ENCODE measurements around the gene C22orf42. TPM values are rescaled to one million over a fixed set of nuclear protein-coding genes. Genes with fewer than 3 reads are reported as not detected.

C22orf42 gene
- total and polyA plus RNA-seq, 2 experiments from 2014 or later, result not detected

GRCh38 chr22:32206774-32207758 lies 48.0 kb upstream of the C22orf42 start:
- H3K4me3 ChIP-seq, result no peak overlapping the region

GRCh38 chr22:32205974-32206773 lies 47.1 kb upstream of the C22orf42 start:
- no peak overlapping the region for H2AFZ ChIP-seq
- WGBS (ENCODE audit: low lambda C conversion rate, missing lambda C conversion rate), result 77% methylated on average over 19 of the region's 30 CpGs
- peaks cover 3% of the 10 kb centered on the region for H3K4me1 ChIP-seq (ENCODE audit: insufficient read depth)
- no peaks in the 10 kb centered on the region for H3K9me2 ChIP-seq (replicated peaks; ENCODE audit: insufficient read depth)
- TF ChIP-seq CTCF (IDR thresholded peaks at IDR 0.05; ENCODE audit: poor library complexity) (no peak), EZH2phosphoT487 (IDR thresholded peaks at IDR 0.05; ENCODE audit: low read depth, severe bottlenecking, unreplicated experiment) (no peak), EZH2 (IDR thresholded peaks at IDR 0.05; ENCODE audit: borderline replicate concordance) (no peak)
- peaks cover 8% of the 10 kb centered on the region for H3K27me3 ChIP-seq
- H3K4me2 ChIP-seq, result peak overlapping the region; percentile 79
- H4K20me1 ChIP-seq (ENCODE audit: insufficient read depth, poor library complexity, severe bottlenecking), result no peaks in the 10 kb centered on the region
- no peak overlapping the region for H3K4me3 ChIP-seq
- H3K36me3 ChIP-seq (replicated peaks; ENCODE audit: insufficient read depth, low read depth), result no peaks in the 10 kb centered on the region
- DNase-seq (ENCODE audit: low spot score), result no peak
- H3K27ac ChIP-seq, result no peak overlapping the region
- H3K9me3 ChIP-seq (ENCODE audit: low read depth), result no peaks in the 10 kb centered on the region
- no peaks in the 10 kb centered on the region for H3K79me2 ChIP-seq

More at GRCh38 chr22:32206774-32207758, 48.0 kb upstream of the C22orf42 start:
- peak; percentile 39 for DNase-seq (ENCODE audit: low spot score)
- 64% methylated on average over 18 of the region's 22 CpGs for WGBS (ENCODE audit: low lambda C conversion rate, missing lambda C conversion rate)
- no peak overlapping the region for H2AFZ ChIP-seq
- peaks cover 8% of the 10 kb centered on the region for H3K27me3 ChIP-seq
- H3K9me3 ChIP-seq (ENCODE audit: low read depth), result no peaks in the 10 kb centered on the region
- H3K79me2 ChIP-seq, result no peaks in the 10 kb centered on the region
- TF ChIP-seq EZH2phosphoT487 (IDR thresholded peaks at IDR 0.05; ENCODE audit: low read depth, severe bottlenecking, unreplicated experiment) (no peak), CTCF (IDR thresholded peaks at IDR 0.05; ENCODE audit: poor library complexity) (peak; percentile 37)
- H3K4me1 ChIP-seq (ENCODE audit: insufficient read depth), result peaks cover 3% of the 10 kb centered on the region
- no peak overlapping the region for H3K4me2 ChIP-seq
- no peaks in the 10 kb centered on the region for H3K36me3 ChIP-seq (replicated peaks; ENCODE audit: insufficient read depth, low read depth)
- H3K9me2 ChIP-seq (replicated peaks; ENCODE audit: insufficient read depth), result no peaks in the 10 kb centered on the region
- no peaks in the 10 kb centered on the region for H4K20me1 ChIP-seq (ENCODE audit: insufficient read depth, poor library complexity, severe bottlenecking)
- no peak overlapping the region for H3K27ac ChIP-seq

GRCh38 chr22:32204856-32205722 lies 46.0 kb upstream of the C22orf42 start, which contains the start of gene RFPL2:
Gene RFPL2, minus strand, starts transcription at chr22:32205073. Its CDS starts 2,622 bp downstream, at chr22:32202451.
- DNase-seq (ENCODE audit: low spot score), result peak; percentile 90
- H3K9me2 ChIP-seq (replicated peaks; ENCODE audit: insufficient read depth), result no peaks in the 10 kb centered on the region
- no peaks in the 10 kb centered on the region for H3K36me3 ChIP-seq (replicated peaks; ENCODE audit: insufficient read depth, low read depth)
- H3K27me3 ChIP-seq, result peaks cover 8% of the 10 kb centered on the region
- no peaks in the 10 kb centered on the region for H3K9me3 ChIP-seq (ENCODE audit: low read depth)
- H3K4me2 ChIP-seq, result peak within 1 kb of the TSS; percentile 79
- H2AFZ ChIP-seq, result peak within 1 kb of the TSS; percentile 50
- 7% methylated on average over 34 of the region's 41 CpGs for WGBS (ENCODE audit: low lambda C conversion rate, missing lambda C conversion rate)
- H3K79me2 ChIP-seq, result no peaks in the 10 kb centered on the region
- H4K20me1 ChIP-seq (ENCODE audit: insufficient read depth, poor library complexity, severe bottlenecking), result no peaks in the 10 kb centered on the region
- H3K4me3 ChIP-seq, result peak within 1 kb of the TSS; percentile 20
- no peak within 1 kb of the TSS for H3K27ac ChIP-seq
- TF ChIP-seq EZH2 (IDR thresholded peaks at IDR 0.05; ENCODE audit: borderline replicate concordance) (no peak), EZH2phosphoT487 (IDR thresholded peaks at IDR 0.05; ENCODE audit: low read depth, severe bottlenecking, unreplicated experiment) (no peak), CTCF (IDR thresholded peaks at IDR 0.05; ENCODE audit: poor library complexity) (no peak)
- H3K4me1 ChIP-seq (ENCODE audit: insufficient read depth), result peaks cover 3% of the 10 kb centered on the region
